Dermis blood vessel endothelial cell (primary cell): ENCODE data around the gene OR8D1. TPM values are rescaled to one million over a fixed set of nuclear protein-coding genes. Genes with fewer than 3 reads are reported as not detected.

Experiments
- DNase-seq: peaks from one replicate; pipeline ENCODE4 v3.0.0; 2010
- total RNA-seq: library from RNA; depleted of rRNA; stranded (reverse); fragments of >200 nt; gene quantifications from 2 replicates; pipeline ENCODE4 v1.2.3, GENCODE V29; 2014

The OR8D1 gene
- total RNA-seq, result not detected in 2 replicates

- no peak for DNase-seq
Observed at GRCh38 chr11:124313849-124314248, at the start of gene OR8D1. OR8D1 (minus strand) TSS chr11:124313949; CDS start chr11:124310766, 3,183 bp downstream.

GRCh38 chr11:124359566-124359965 lies 45.8 kb upstream of the OR8D1 start:
- DNase-seq, result no peak

- DNase-seq, result no peak
Observed at GRCh38 chr11:124346311-124346955, 32.7 kb upstream of the OR8D1 start.

GRCh38 chr11:124344346-124344745 lies 30.6 kb upstream of the OR8D1 start:
- DNase-seq, result no peak

- DNase-seq, result no peak
Observed at GRCh38 chr11:124340142-124340447, 26.3 kb upstream of the OR8D1 start.

GRCh38 chr11:124339396-124340141 lies 25.8 kb upstream of the OR8D1 start:
- DNase-seq, result no peak

GRCh38 chr11:124331873-124332272 lies 18.1 kb upstream of the OR8D1 start:
- no peak for DNase-seq

GRCh38 chr11:124329787-124330478 lies 16.2 kb upstream of the OR8D1 start:
- DNase-seq, result peak; percentile 4

GRCh38 chr11:124327775-124328174 lies 14.0 kb upstream of the OR8D1 start:
- DNase-seq, result no peak

GRCh38 chr11:124322356-124322755 lies 8.6 kb upstream of the OR8D1 start:
- DNase-seq, result no peak

- DNase-seq, result no peak
Observed at GRCh38 chr11:124320097-124320496, 6.3 kb upstream of the OR8D1 start, which contains the start of gene OR8D2. OR8D2 (minus strand) TSS chr11:124320197; CDS start chr11:124320197, 0 bp downstream.

- DNase-seq, result peak; percentile 62
Observed at GRCh38 chr11:124315052-124315451, 1.3 kb upstream of the OR8D1 start.

GRCh38 chr11:124313131-124313530 lies 618 bp downstream of the OR8D1 start:
- no peak for DNase-seq

GRCh38 chr11:124311670-124312069 lies 2.1 kb downstream of the OR8D1 start:
- no peak for DNase-seq

GRCh38 chr11:124311269-124311668 lies 2.5 kb downstream of the OR8D1 start:
- DNase-seq, result no peak

- no peak for DNase-seq
Observed at GRCh38 chr11:124310721-124311120, 3.0 kb downstream of the OR8D1 start.

GRCh38 chr11:124307093-124307492 lies 6.7 kb downstream of the OR8D1 start:
- no peak for DNase-seq

- DNase-seq, result no peak
Observed at GRCh38 chr11:124302347-124303125, 11.2 kb downstream of the OR8D1 start.

- DNase-seq, result peak; percentile 10
Observed at GRCh38 chr11:124301548-124301947, 12.2 kb downstream of the OR8D1 start.

- no peak for DNase-seq
Observed at GRCh38 chr11:124297921-124298320, 15.8 kb downstream of the OR8D1 start.

GRCh38 chr11:124296016-124296415 lies 17.7 kb downstream of the OR8D1 start:
- DNase-seq, result no peak

GRCh38 chr11:124294687-124295086 lies 19.1 kb downstream of the OR8D1 start:
- no peak for DNase-seq
